IPS-NIHi7 (cell line): ENCODE data around the gene ASS1.

Experiments used
- DNase-seq: peaks from one replicate; pipeline ENCODE4 v3.0.0; 2012; ENCODE audit warnings: mixed read lengths; ENCODE audit errors: extremely low spot score

The ASS1 gene

DNA sequence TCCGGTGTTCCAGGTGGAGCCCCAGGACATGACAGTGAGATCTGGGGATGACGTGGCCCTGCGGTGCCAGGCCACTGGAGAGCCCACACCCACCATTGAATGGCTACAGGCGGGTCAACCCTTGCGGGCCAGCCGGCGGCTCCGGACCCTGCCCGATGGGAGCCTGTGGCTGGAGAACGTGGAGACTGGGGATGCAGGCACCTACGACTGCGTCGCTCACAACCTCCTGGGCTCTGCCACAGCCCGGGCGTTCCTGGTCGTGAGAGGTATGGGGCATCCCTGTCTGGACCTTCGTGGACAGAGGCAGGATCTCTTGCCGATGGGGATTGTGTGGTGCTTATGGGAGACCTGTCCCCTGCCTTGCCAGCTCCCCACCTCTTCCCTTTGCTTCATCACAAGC is 26.0 kb upstream of the ASS1 start:
- no peak for DNase-seq

DNA sequence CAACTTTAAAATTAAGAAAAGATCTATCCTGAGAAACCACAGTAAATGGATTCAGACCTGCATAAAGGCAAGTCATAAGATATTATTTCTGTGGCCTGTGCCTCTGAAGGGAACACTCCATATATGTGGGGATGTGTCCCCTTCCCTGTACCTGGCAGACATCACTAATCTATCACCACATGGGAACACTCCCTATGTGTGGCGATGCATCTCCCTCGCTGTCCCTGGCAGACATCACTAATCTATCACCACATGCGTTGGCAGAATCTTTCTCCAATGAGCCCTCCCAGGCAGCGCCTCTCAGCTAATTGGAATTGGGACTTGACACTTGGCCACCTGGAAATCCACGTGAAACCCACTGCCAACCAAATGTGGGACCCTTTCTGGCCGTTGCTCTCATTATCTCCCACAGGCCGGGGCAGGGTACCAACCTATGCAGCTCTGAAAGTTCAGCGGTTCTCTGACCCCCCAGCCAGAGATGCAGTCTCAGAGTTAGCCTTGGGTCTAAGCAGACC is 25.2 kb upstream of the ASS1 start:
- DNase-seq = no peak

DNA sequence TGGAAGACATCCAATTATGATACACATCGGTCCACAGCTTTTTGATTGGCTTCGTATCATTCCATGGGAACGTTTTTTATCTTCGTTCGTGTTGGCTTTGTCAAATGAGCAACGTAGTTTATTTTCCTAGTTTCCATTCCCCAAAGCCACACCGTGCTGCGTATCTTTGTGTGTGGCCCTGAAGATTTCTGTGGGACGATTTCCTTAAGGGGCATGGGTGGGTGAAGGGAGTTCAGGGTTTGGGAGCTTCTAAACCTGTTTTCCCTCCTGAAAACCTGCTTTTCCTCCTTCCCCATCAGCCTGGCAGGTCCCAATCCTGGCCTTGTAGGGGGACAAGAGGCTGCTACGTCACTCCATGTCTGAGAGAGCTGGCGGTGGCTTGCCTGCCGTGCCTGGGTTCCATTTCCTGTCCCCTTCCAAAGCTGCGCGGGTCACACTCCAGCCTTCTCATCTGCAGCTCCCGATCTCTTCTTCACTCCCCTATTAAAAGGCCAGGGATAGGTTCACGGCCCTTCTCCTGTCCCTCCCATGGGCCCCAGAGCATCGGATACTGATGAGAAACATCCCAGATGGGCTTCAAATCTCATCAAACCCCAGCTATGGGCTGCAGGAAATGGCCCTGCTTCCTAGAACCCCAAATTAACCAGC is 23.5 kb upstream of the ASS1 start:
- DNase-seq = no peak

- DNase-seq = peak; percentile 87
Observed at GRCh38 chr9:130421802-130422276, 22.9 kb upstream of the ASS1 start.

DNA sequence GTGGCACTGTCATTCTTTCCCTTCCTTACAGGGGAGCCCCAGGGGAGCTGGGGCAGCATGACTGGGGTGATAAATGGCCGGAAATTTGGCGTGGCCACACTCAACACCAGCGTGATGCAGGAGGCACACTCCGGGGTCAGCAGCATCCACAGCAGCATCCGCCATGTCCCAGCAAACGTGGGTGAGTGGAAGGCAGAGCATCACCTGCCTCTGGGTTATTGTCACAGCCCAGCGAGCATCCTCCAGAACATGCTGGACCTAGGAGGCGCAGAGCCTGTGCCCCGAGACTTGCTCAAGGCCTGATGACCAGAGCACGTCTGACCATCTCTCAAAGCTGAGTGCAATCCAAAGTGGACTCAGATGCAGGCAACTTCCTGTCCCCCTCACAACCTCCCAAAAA is 22.2 kb upstream of the ASS1 start:
- no peak for DNase-seq

DNA sequence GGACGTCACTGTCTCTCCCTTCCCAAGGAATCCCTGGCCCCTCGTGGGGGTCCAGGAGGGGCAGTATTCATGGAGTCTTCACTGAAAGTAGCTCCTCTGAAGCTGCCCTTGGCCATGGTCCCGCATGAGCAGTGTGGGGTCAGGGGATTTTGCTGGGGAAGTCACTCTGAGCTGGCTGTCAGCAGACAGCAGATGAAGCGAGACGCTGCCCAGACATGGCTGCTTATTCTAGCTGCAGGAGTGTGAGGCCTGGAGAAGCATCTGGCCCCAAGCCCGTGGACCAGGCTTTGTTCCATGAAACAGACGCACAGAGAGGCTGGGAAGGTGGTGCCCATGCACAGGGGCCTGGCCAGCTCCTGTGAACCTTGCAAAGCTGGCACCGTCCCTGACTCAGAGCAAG is 21.5 kb upstream of the ASS1 start:
- no peak for DNase-seq

DNA sequence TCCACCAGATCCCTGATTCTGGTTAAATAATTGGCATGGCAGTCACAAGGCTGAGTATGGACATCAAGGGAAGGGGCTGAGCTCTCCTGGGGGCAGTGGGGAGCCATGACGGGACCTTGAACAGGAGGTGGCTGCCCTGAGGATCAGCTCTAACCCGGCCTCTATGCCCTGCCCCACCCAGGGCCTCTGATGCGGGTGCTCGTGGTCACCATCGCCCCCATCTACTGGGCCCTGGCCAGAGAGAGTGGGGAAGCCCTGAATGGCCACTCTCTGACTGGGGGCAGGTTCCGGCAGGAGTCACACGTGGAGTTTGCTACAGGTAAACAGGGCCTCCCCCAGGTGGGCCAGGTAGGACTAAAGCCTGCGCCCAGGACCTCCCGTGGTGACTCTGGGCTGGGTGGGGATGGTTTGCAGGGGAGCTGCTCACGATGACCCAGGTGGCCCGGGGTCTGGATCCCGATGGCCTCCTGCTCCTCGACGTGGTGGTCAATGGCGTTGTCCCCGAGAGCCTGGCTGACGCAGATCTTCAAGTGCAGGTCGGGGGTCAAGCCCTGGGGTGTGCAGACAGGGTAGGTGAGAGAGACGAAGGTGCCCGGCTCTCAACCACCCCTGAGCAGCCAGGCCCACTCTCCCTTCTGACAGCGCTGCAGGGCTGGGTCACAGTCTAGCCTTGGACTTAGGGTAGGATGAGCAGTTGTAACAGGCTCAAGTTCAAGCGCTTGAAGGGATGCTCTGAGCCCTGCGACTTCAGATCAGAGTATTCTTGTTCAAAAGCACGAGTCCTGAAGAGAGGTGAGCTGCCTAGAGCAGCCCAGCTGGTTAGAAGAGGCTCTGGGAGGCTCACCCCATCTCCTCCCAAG is 19.9 kb upstream of the ASS1 start:
- no peak for DNase-seq

GRCh38 chr9:130425741-130426466 is 18.9 kb upstream of the ASS1 start:
- no peak for DNase-seq

DNA sequence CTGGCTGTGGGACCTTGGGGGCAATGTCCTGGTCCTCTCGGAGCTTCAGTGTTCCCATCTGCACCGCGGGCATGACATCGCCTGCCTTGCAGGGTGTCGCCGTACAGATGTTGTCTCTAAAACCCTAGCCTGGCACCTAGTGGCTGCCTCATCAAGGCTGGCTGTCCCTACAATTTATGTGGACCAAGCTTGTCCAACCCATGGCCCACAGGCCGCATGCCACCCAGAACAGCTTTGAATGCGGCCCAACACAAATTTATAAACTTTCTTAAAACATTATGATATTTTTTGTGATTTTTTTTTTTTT is 18.3 kb upstream of the ASS1 start:
- no peak for DNase-seq

DNA sequence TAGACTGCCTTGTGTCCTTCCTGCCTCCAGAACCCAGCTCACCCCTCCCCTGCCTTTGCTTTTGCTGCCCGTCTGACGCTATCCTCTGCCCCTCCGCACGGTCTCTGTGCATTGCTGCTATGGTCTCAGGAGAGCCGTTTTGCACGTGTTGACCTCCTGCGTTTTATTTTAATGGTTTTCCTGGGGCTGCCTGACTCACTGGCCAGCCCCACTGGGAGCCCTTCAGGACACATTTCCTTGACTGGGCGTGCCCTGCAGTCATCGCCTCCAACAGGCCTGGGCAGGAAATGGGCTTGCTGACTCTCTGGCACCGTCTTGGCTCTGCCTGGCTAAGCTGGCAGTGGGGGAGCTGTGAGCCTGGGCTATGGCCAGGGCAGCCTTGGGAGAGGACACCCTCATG is 17.9 kb upstream of the ASS1 start:
- DNase-seq = no peak

DNA sequence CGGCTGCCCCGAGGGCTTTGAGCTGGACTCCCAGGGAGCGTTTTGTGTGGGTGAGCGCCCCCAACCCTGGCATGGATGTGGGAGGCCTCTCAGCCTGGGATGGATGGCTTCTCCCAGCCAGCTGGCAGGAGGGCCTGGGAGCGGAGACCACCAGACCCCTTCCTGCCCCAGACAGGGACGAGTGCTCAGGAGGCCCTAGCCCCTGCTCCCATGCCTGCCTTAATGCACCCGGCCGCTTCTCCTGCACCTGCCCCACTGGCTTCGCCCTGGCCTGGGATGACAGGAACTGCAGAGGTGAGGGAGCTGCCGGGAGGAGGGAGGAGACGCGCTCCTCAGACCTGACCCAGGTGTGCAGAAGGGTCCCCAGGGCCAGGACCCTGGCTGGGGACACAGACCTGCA is 17.4 kb upstream of the ASS1 start:
- DNase-seq = no peak

DNA sequence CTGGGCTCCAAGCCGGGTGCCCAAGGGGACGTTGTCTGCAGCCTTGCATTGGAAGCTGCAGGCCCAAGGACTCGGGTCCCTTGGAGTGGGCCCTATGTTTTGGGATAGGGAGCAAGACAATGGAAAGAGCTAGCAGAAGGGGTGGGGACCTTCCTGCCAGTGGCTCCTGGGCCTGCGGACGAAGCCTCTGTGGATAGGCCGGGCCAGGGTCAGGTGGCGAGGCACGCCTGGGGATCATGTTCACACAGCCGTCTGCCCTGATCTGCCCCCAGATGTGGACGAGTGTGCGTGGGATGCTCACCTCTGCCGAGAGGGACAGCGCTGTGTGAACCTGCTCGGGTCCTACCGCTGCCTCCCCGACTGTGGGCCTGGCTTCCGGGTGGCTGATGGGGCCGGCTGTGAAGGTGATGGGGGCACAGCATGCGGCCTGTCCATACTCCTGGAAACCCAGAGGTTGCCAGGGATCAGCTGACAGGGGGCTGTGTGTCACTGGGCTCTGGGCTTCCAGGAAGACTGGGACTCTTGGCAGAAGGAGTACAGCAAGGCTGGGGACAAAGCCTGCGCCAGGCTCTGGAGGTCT is 16.6 kb upstream of the ASS1 start:
- DNase-seq = no peak

- DNase-seq = no peak
Observed at GRCh38 chr9:130429381-130429780, 15.4 kb upstream of the ASS1 start.

- no peak for DNase-seq
Observed at GRCh38 chr9:130429831-130430230, 14.9 kb upstream of the ASS1 start.

DNA sequence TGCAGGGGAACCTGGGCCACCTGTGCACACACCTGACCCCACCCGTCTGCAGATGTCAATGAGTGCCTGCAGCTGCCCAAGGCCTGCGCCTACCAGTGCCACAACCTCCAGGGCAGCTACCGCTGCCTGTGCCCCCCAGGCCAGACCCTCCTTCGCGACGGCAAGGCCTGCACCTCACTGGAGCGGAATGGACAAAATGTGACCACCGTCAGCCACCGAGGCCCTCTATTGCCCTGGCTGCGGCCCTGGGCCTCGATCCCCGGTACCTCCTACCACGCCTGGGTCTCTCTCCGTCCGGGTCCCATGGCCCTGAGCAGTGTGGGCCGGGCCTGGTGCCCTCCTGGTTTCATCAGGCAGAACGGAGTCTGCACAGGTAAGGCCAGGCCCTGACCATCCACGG is 14.5 kb upstream of the ASS1 start:
- DNase-seq = no peak

DNA sequence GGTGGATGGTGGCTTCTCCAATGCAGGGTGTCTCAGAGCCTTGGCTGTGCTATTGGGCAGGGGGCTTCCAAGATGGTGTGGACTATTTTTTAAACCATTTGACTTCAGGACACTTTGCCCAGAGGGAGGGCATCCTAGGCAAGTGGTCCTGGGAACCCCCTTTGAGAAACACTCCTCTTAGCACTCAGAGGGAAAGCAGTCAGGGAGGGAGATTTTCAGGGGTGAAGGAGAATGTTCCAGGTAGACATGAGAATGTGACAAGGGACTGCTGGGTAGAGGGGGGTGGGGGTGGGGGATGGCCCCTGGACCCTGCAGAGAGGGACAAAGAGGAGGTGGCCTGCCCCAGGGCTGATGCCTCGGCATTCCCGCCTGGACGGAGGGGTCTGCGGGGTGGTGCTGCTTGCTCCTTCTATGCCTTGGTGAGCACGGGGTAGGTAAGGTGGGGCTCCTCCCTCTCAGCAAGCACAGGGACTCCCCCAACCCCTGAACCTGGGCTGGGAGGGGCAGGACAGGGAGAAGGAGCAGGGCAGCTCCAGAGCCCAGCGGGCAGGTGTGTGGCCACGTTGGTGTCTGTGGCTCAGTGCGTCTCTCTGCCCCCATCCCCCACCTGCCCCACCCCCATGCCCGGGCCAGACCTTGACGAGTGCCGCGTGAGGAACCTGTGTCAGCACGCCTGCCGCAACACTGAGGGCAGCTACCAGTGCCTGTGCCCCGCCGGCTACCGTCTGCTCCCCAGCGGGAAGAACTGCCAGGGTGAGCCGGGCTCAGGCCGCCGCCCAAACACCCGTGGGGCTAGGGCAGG is 13.8 kb upstream of the ASS1 start:
- no peak for DNase-seq

- no peak for DNase-seq
Observed at GRCh38 chr9:130431536-130432303, 13.0 kb upstream of the ASS1 start.

DNA sequence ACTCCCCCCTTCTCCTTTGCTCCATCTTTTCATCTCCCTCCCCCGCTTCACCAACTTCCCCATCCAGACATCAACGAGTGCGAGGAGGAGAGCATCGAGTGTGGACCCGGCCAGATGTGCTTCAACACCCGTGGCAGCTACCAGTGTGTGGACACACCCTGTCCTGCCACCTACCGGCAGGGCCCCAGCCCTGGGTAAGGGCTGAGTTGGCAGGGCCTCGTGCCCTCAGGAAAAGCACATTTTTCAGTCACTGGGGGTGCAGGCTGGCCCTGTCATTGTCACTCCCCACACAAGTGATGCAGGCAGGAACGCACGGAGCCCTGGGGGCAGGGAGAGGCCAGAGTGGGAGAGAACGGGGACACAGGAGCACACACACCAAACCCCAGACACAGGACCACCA is 12.4 kb upstream of the ASS1 start:
- DNase-seq = no peak

- DNase-seq = no peak
Observed at GRCh38 chr9:130432796-130433167, 12.0 kb upstream of the ASS1 start.

GRCh38 chr9:130433168-130433946 is 11.4 kb upstream of the ASS1 start:
- DNase-seq = peak; percentile 83
